ENCODE measurements around the gene EN2.

DNA sequence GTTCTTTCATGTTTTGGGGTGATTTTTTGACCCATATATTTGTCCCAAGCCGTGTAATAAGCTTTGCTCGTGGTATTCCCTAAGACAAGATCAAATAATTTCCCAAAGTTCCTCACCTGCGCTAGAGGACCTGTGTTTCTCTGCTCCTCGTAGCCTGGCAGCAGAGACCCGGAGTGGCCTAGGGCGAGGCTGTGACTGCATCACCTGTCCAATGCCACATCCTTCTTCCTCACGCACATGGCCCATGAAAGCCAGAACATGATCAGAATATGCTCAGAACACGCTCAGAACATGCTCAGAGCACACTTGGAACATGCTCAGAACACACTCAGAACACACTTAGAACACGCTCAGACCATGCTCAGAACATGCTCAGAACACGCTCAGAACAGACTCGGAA lies 23.8 kb downstream of the EN2 start:
- TF ChIP-seq, protein P1, sequence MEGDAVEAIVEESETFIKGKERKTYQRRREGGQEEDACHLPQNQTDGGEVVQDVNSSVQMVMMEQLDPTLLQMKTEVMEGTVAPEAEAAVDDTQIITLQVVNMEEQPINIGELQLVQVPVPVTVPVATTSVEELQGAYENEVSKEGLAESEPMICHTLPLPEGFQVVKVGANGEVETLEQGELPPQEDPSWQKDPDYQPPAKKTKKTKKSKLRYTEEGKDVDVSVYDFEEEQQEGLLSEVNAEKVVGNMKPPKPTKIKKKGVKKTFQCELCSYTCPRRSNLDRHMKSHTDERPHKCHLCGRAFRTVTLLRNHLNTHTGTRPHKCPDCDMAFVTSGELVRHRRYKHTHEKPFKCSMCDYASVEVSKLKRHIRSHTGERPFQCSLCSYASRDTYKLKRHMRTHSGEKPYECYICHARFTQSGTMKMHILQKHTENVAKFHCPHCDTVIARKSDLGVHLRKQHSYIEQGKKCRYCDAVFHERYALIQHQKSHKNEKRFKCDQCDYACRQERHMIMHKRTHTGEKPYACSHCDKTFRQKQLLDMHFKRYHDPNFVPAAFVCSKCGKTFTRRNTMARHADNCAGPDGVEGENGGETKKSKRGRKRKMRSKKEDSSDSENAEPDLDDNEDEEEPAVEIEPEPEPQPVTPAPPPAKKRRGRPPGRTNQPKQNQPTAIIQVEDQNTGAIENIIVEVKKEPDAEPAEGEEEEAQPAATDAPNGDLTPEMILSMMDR (IDR thresholded peaks at IDR 0.05), result no peak
- no peak for TF ChIP-seq POLR2A (IDR thresholded peaks at IDR 0.05)
- TF ChIP-seq POLR2AphosphoS5 (IDR thresholded peaks at IDR 0.05), result no peak

All from prostate gland (tissue), 2 donors.